Esophagus muscularis mucosa (tissue), 4 donors: ENCODE results near the gene TAF1C. TPM values are rescaled to one million over a fixed set of nuclear protein-coding genes. Genes with fewer than 3 reads are reported as not detected.

ENCODE experiments used
- DNase-seq: peaks from one replicate; pipeline ENCODE4 v3.0.0-alpha.2; 2017; ENCODE audit errors: extremely low spot score
- H3K27ac ChIP-seq, 4 donors: fragments of 200-600 bp; sonication (generic); replicated peaks in 1 of 4; 1 replicate in 3 of 4; 2 replicates in 1 of 4; pipeline ENCODE4 v1.5.1; 2016 to 2019; ENCODE audit warnings: mild to moderate bottlenecking in 1 of 4
- H3K27me3 ChIP-seq, 4 donors: fragments of 200-600 bp; sonication (generic); one replicate each; pipeline versions ENCODE4 v1.5.1 to v1.6.0; 2016 to 2019
- H3K36me3 ChIP-seq, 4 donors: fragments of 200-600 bp; sonication (generic); one replicate each; pipeline ENCODE4 v1.5.1; 2016 to 2019
- H3K4me1 ChIP-seq, 4 donors: fragments of 200-600 bp; sonication (generic); one replicate each; pipeline ENCODE4 v1.5.1; 2016 to 2019
- H3K4me3 ChIP-seq, 4 donors: fragments of 200-600 bp; sonication (generic); 1 replicate in 2 of 4; 2 replicates in 2 of 4; pipeline ENCODE4 v1.5.1; 2016 to 2019; ENCODE audit warnings: mild to moderate bottlenecking in 4 of 4, moderate library complexity in 1 of 4
- H3K9me3 ChIP-seq, 4 donors: fragments of 200-600 bp; sonication (generic); 1 replicate in 3 of 4; 2 replicates in 1 of 4; pipeline ENCODE4 v1.5.1; 2016 to 2019
- CTCF ChIP-seq, 3 experiments: fragments of 200-600 bp in 2 of 3; fragments of 450-650 bp in 1 of 3; sonication (generic) in 2 of 3; IDR thresholded peaks; one replicate each; pipeline ENCODE4 v1.5.1; 2017 to 2019; ENCODE audit warnings: antibody characterized with exemption in 3 of 3, mild to moderate bottlenecking in 2 of 3, moderate library complexity in 1 of 3
- EP300 ChIP-seq: sonication (generic); formaldehyde crosslinking; IDR thresholded peaks from one replicate; pipeline ENCODE4 v1.6.1; 2017; ENCODE audit warnings: antibody characterized with exemption
- POLR2A ChIP-seq: fragments of 450-650 bp; IDR thresholded peaks from one replicate; pipeline ENCODE4 v1.6.1; 2017; ENCODE audit warnings: antibody characterized with exemption, moderate library complexity, mild to moderate bottlenecking, low read depth
- POLR2AphosphoS5 ChIP-seq, 2 donors: sonication (generic); formaldehyde crosslinking; IDR thresholded peaks; one replicate each; pipeline ENCODE4 v1.6.1; 2017; ENCODE audit warnings: antibody characterized with exemption in 2 of 2
- WGBS: methylation state at CpG from one replicate; pipeline ENCODE4 v1.1.5; 2018; 5-methylcytosine and 5-hydroxymethylcytosine counted together
- intact Hi-C: fragments of 100-400 bp; cut with DNase I; formaldehyde crosslinking; loops from one replicate; pipeline ENCODE4 v1.15.1; 2023
- total RNA-seq, 4 donors: library from RNA; depleted of rRNA; stranded (reverse); fragments of >200 nt; gene quantifications; one replicate each; pipeline versions ENCODE4 v1.1.0 to v1.2.1, GENCODE V29; 2016

TAF1C gene
- total RNA-seq, 4 donors from 2014 or later: 15.6 to 39.6 (median 21.8) TPM

- no peaks in the 10 kb centered on the region for H3K27me3 ChIP-seq
- H3K4me3 ChIP-seq: no peak overlapping the region
- H3K36me3 ChIP-seq: peaks cover 27 to 70% (median 68%) of the 10 kb centered on the region in 4 donors
- intact Hi-C loops: loop anchor here (10.0 kb wide), 2 partner anchors 66 to 226 kb away; partner anchors contain the start of genes MBTPS1 and OSGIN1
- H3K27ac ChIP-seq: no peak overlapping the region
- H3K4me1 ChIP-seq: peaks cover 42 to 71% (median 63%) of the 10 kb centered on the region in 4 donors
- TF ChIP-seq POLR2AphosphoS5 (IDR thresholded peaks at IDR 0.05) (peak in 1 of 2 donors; percentile 13), CTCF (IDR thresholded peaks at IDR 0.05) (no peak)
- H3K9me3 ChIP-seq: no peaks in the 10 kb centered on the region
- WGBS: 83% methylated on average over 12 of the region's 21 CpGs
- no peak for DNase-seq
These were observed 6.2 kb downstream of the TAF1C start for GRCh38 chr16:84180519-84181140.

GRCh38 chr16:84179612-84180320 is 7.1 kb downstream of the TAF1C start:
- no peaks in the 10 kb centered on the region for H3K9me3 ChIP-seq
- WGBS: 73% methylated on average over 8 of the region's 33 CpGs
- no peak overlapping the region for H3K4me3 ChIP-seq
- no peak for TF ChIP-seq POLR2A
- DNase-seq: no peak
- peaks cover 27 to 68% (median 66%) of the 10 kb centered on the region in 4 donors for H3K36me3 ChIP-seq
- H3K4me1 ChIP-seq: peaks cover 43 to 69% (median 62%) of the 10 kb centered on the region in 4 donors
- H3K27ac ChIP-seq: no peak overlapping the region
- intact Hi-C loops: loop anchor here (10.0 kb wide), 2 partner anchors 65 to 225 kb away; partner anchors contain the start of genes MBTPS1 and OSGIN1
- H3K27me3 ChIP-seq: no peaks in the 10 kb centered on the region

- peak overlapping the region in 2 of 4 donors; percentile 63 to 80 for H3K27ac ChIP-seq
- no peak for DNase-seq
- H3K36me3 ChIP-seq: peaks cover 27 to 61% (median 60%) of the 10 kb centered on the region in 4 donors
- H3K4me1 ChIP-seq: peaks cover 40 to 63% (median 55%) of the 10 kb centered on the region in 4 donors
- intact Hi-C loops: no loop called here
- no peaks in the 10 kb centered on the region for H3K9me3 ChIP-seq
- TF ChIP-seq POLR2AphosphoS5 (IDR thresholded peaks at IDR 0.05): no peak
- no peak for TF ChIP-seq CTCF (IDR thresholded peaks at IDR 0.05)
- TF ChIP-seq EP300: no peak
- TF ChIP-seq POLR2A: no peak
- no peaks in the 10 kb centered on the region for H3K27me3 ChIP-seq
- no peak overlapping the region for H3K4me3 ChIP-seq
- WGBS: 84% methylated on average over 26 of the region's 28 CpGs
These were observed 7.8 kb downstream of the TAF1C start for GRCh38 chr16:84178892-84179611.

- 66% methylated on average over 12 of the region's 15 CpGs for WGBS
- TF ChIP-seq POLR2AphosphoS5 (IDR thresholded peaks at IDR 0.05) (no peak), POLR2A (no peak), EP300 (no peak), CTCF (IDR thresholded peaks at IDR 0.05) (no peak)
- Histone ChIP-seq H3K4me1 (peaks cover 40 to 56% (median 47%) of the 10 kb centered on the region in 4 donors), H3K36me3 (peaks cover 27 to 53% (median 52%) of the 10 kb centered on the region in 4 donors), H3K27me3 (no peaks in the 10 kb centered on the region), H3K27ac (peak overlapping the region; percentile 63 to 80 (median 68)), H3K4me3 (no peak overlapping the region), H3K9me3 (no peaks in the 10 kb centered on the region)
- intact Hi-C loops: no loop called here
- DNase-seq: no peak
These were observed 8.6 kb downstream of the TAF1C start for GRCh38 chr16:84178146-84178765.
